Adrenal gland (tissue), 5 donors: Measurements from ENCODE around the gene RALGPS1.

Experiments
- CTCF ChIP-seq, 6 experiments: fragments of 450-650 bp in 4 of 6; fragments of 200-600 bp in 2 of 6; sonication (generic) in 1 of 6; IDR thresholded peaks; 1 replicate in 5 of 6; 2 replicates in 1 of 6; pipeline versions ENCODE4 v1.5.1 to v1.8.0; 2016 to 2021; ENCODE audit warnings: antibody characterized with exemption in 6 of 6, mild to moderate bottlenecking in 2 of 6, moderate library complexity in 1 of 6
- POLR2A ChIP-seq, 2 donors: fragments of 450-650 bp; IDR thresholded peaks; one replicate each; pipeline ENCODE4 v1.6.1; 2017; ENCODE audit warnings: antibody characterized with exemption in 2 of 2, mild to moderate bottlenecking in 2 of 2, moderate library complexity in 1 of 2
- donor health status: DM: no; HTN: no; CAD: no.

- no peak for TF ChIP-seq CTCF (IDR thresholded peaks at IDR 0.05)
- no peak for TF ChIP-seq POLR2A (IDR thresholded peaks at IDR 0.05)
Observed at GRCh38 chr9:126883636-126884035, 30.9 kb upstream of the RALGPS1 start.
